ENCODE measurements around the gene SLC46A3.
"Not testable (repeated sequence)": the region's sequence is repeated elsewhere in the genome, so short reads cannot be mapped to it uniquely, and the experiment has no call there.

Gene SLC46A3, protein sequence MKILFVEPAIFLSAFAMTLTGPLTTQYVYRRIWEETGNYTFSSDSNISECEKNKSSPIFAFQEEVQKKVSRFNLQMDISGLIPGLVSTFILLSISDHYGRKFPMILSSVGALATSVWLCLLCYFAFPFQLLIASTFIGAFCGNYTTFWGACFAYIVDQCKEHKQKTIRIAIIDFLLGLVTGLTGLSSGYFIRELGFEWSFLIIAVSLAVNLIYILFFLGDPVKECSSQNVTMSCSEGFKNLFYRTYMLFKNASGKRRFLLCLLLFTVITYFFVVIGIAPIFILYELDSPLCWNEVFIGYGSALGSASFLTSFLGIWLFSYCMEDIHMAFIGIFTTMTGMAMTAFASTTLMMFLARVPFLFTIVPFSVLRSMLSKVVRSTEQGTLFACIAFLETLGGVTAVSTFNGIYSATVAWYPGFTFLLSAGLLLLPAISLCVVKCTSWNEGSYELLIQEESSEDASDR

GRCh38 chr13:28718543-28719226 lies at the start of gene SLC46A3:
Gene SLC46A3, minus strand, starts transcription at chr13:28718970. Its CDS starts 972 bp downstream, at chr13:28717998.
- DNase-seq = peak; percentile 97 to 98

GRCh38 chr13:28763887-28764286 lies 45.1 kb upstream of the SLC46A3 start:
- DNase-seq = no peak

GRCh38 chr13:28761586-28761985 lies 42.8 kb upstream of the SLC46A3 start:
- DNase-seq = no peak

GRCh38 chr13:28755546-28755870 lies 36.7 kb upstream of the SLC46A3 start:
- no peak for DNase-seq

GRCh38 chr13:28754698-28755545 lies 36.2 kb upstream of the SLC46A3 start:
- peak; percentile 3 to 8 for DNase-seq

DNA sequence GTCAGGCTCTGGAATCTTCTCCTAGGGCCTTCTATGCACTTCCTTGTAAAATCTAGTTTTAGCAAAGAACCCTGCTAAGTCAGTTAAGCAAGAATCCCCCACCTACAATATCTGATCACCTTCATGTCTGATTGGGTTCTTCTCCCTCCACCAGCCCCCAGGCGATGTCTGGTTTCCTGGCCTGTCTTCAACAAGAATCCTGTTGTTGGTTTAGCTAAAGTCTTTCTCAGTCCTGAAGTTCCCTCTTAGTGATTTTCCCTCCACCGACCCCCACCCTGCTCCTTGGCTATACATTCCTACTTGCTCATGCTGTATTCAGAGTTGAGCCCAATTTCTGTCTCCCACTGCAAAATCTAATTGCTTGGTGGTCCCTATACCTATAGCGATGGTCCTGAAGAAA lies 35.2 kb upstream of the SLC46A3 start:
- no peak for DNase-seq

DNA sequence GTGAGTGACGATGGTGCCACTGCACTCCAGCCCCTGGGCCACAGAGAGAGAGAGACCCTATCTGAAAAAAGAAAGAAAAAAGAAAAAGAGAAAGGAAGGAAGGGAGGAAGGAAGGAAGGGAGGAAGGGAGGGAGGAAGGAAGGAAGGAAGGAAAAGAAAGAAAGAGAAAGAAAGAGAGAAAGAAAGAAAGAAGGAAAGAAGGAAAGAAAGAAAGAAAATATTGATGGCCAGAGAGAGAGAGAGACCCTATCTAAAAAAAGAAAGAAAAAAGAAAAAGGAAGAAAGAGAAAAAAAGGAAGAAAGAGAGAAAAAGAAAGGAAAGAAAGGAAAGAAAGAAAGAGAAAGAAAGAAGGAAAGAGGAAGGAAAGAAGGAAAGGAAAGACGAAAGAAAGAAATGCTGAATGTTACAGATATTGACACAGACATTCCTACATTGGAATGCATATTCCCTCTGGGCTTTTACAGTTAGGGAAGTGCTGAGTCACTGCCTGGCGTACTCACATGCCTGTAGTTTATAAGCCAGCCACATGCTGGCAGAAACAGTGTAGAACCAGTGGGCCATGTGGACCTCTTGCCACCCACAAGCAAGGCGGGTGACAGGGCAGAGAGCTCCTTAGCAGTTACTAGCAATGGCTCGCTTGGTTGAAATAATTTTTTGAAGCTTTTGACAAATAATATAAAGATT lies 34.6 kb upstream of the SLC46A3 start:
- no peak for DNase-seq

GRCh38 chr13:28751175-28751960 lies 32.6 kb upstream of the SLC46A3 start:
- DNase-seq = no peak

GRCh38 chr13:28750187-28751045 lies 31.6 kb upstream of the SLC46A3 start:
- DNase-seq = no peak

DNA sequence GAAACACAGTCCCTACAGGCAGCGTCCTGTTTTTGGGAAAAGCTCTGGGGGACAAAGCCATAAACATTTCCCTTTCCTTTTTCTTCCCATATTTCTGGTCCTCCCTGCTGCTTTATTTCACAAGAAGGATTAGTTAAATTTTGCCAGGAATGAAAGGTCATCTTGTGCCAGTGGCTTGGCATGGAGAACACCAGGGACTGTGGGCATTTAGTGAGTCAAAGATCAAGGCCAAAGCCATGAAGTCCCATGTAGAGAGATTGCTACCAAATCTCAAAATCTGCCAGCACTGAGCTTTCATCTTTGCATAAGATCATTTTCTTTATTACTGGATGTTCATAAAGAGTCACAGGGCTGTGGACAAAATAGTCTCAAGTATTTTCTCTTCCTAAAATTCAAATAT lies 29.1 kb upstream of the SLC46A3 start:
- no peak for DNase-seq

DNA sequence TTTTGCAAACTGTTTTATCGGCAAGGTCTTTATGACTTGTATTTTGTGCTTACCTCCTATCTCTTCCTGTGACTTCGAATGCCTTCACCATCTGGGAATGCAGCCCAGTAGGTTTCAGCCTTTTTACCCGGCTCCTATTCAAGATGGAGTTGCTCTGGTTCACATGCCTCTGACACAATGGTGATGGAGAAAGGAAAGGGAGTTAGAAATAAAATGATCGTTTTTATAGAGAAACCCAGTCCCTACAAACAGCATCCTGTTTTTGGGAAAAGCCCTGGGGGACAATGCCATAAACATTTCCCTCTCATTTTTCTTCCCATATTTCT lies 27.5 kb upstream of the SLC46A3 start:
- DNase-seq = no peak

DNA sequence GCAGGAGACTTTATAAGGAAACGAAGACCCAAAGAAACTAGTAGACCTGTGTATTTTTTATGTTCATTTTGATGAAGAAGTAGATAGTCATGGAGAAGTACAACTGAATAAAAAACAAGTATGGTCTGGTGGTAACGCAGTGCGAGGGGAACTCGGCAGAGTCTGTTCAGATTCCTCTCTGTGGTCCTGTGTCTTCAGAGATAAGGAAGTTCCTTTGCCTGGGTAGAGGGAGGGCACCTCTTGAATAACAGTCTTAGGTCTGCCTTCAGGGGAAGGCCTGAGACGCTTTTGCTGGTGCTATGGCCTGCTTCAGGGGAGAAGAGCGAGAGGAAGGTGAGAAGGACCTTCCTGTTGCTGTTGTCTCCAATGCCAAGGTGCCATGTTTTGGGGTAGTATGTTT lies 25.9 kb upstream of the SLC46A3 start:
- DNase-seq = no peak

DNA sequence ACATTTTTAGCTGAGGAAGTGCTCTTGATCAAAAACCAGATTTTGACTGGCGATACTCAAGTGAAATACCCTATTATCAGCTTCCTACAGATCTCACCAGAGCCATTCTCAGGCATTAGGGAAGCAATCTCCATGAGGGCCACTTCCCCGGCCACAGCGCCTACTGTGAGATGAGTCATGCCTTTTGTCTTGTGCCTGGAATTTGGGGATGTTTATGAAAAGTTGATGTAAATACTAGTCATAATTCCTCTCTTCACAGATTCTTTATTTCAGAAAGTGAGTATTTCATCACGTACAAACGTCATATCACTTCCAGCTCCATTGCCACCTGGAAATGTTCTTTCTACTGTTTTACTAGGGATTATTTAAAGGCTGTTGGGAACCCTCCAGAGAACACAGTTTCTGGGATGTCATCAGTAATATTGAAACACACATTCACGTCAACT lies 25.3 kb upstream of the SLC46A3 start:
- no peak for DNase-seq

- DNase-seq = no peak
Measured at GRCh38 chr13:28743499-28744083, 24.8 kb upstream of the SLC46A3 start.

DNA sequence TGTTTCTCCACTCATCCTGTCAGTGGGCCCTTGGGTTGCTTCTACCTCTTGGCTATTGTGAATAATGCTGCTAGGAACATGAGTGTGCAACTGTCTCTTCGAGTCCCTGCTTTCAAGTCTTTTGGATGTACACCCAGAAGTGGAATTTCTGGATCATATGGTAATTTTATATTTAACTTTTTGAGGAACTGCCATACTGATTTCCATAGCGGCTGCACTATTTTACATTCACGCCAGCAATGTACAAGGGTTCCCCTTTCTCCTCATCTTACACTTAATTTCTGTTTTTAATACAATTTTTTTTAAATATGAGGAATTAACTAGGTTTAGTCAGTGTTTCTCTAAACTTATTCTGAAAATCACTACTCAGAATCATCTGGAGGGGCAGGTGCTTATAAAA lies 24.2 kb upstream of the SLC46A3 start:
- no peak for DNase-seq

DNA sequence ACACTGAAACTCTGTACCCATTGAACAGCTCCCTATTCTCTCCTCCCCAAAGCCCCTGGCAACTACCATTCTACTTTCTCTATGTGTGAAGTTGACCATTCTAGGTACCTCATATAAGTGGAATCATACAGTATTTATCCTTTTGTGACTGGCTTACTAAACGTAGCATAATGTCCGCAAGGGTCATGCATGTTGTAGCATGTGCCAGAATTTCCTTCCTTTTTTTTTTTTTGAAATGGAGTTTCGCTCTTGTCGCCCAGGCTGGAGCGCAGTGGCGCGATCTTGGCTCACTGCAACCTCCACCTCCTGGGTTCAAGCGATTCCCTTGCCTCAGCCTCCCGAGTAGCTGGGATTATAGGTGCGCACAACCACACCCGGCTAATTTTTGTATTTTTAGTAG lies 23.7 kb upstream of the SLC46A3 start:
- not testable (repeated sequence) for DNase-seq

GRCh38 chr13:28741084-28741491 lies 22.3 kb upstream of the SLC46A3 start:
- no peak for DNase-seq

DNA sequence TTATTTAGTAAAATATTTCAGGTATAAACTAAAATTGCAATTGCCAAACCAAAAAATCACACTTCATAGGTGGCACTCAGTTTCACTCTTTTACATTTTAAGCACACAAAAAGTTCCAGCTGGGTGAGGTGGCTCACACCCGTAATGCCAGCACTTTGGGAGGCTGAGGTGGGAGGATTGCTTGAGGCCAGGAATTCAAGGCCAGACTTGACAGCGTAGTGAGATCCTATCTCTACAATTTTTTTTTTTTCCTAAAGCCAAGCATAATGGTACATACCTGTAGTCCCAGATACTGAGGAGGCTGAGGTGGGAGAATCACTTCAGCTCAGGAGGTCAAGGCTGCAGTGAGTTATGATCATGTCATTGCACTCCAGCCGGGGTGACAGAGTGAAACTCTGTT lies 20.6 kb upstream of the SLC46A3 start:
- DNase-seq = no peak

GRCh38 chr13:28735481-28736029 lies 16.8 kb upstream of the SLC46A3 start:
- no peak for DNase-seq

GRCh38 chr13:28734906-28735305 lies 16.1 kb upstream of the SLC46A3 start:
- DNase-seq = no peak

All from activated CD4-positive, alpha-beta T cell treated with anti-CD3 and anti-CD28 coated beads, Interleukin-2, amount 50 U/mL, for 48 hours (primary cell).